M059J (cell line): Measurements from ENCODE around the gene WDR62. TPM values are rescaled to one million over a fixed set of nuclear protein-coding genes. Genes with fewer than 3 reads are reported as not detected.
A peak's percentile ranks its signal among the peaks of the same experiment; 100 is the strongest.

Experiments used
- DNase-seq: peaks from one replicate; pipeline ENCODE4 v3.0.0-alpha.2; 2012; ENCODE audit warnings: low read depth
- total RNA-seq: library from RNA; depleted of rRNA; stranded (reverse); fragments of >200 nt; shearing (Covaris generic); gene quantifications from 2 replicates; pipeline ENCODE4 v1.2.3, GENCODE V29; 2014

Gene WDR62
- total RNA-seq, 1 experiment from 2014 or later, result 19.4 TPM

- DNase-seq, result no peak
Observed at GRCh38 chr19:36073121-36073876, 18.6 kb downstream of the WDR62 start.

- DNase-seq, result no peak
Observed at GRCh38 chr19:36079389-36079945, 24.8 kb downstream of the WDR62 start.

- DNase-seq, result no peak
Observed at GRCh38 chr19:36081385-36081784, 26.7 kb downstream of the WDR62 start.

- DNase-seq, result no peak
Observed at GRCh38 chr19:36081894-36082293, 27.2 kb downstream of the WDR62 start.

- DNase-seq, result no peak
Observed at GRCh38 chr19:36082916-36083315, 28.2 kb downstream of the WDR62 start.

GRCh38 chr19:36084231-36085009, 29.7 kb downstream of the WDR62 start:
- DNase-seq, result no peak

- DNase-seq, result no peak
Observed at GRCh38 chr19:36086326-36086725, 31.6 kb downstream of the WDR62 start.

- DNase-seq, result no peak
Observed at GRCh38 chr19:36089847-36090246, 35.1 kb downstream of the WDR62 start.

GRCh38 chr19:36090910-36091695, 36.4 kb downstream of the WDR62 start:
- DNase-seq, result no peak

- no peak for DNase-seq
Observed at GRCh38 chr19:36092566-36092965, 37.9 kb downstream of the WDR62 start.

- DNase-seq, result no peak
Observed at GRCh38 chr19:36093146-36093662, 38.5 kb downstream of the WDR62 start.

GRCh38 chr19:36093687-36094086, 39.0 kb downstream of the WDR62 start:
- DNase-seq, result no peak

- no peak for DNase-seq
Observed at GRCh38 chr19:36097036-36097435, 42.3 kb downstream of the WDR62 start.

GRCh38 chr19:36099166-36099785, 44.6 kb downstream of the WDR62 start:
- no peak for DNase-seq

GRCh38 chr19:36100476-36100875, 45.8 kb downstream of the WDR62 start:
- DNase-seq, result no peak

GRCh38 chr19:36101550-36102327, 47.0 kb downstream of the WDR62 start:
- no peak for DNase-seq

GRCh38 chr19:36103040-36103626, 48.4 kb downstream of the WDR62 start:
- no peak for DNase-seq

- peak; percentile 38 for DNase-seq
Observed at GRCh38 chr19:36103842-36104552, 49.3 kb downstream of the WDR62 start.

GRCh38 chr19:36106441-36106840, 51.7 kb downstream of the WDR62 start:
- DNase-seq, result no peak
